GM12875 (cell line): ENCODE results near the gene PLIN1.

Source experiments
- H3K4me3 ChIP-seq: one replicate; pipeline ENCODE4 v1.5.1; 2011; ENCODE audit warnings: low read depth, low read length, control low read depth
- TF ChIP-seq, protein P1 (sequence below): IDR thresholded peaks from 2 replicates; pipeline ENCODE4 v1.5.1; 2011; ENCODE audit warnings: low read depth, mild to moderate bottlenecking, control low read depth, inconsistent platforms, low read length, moderate library complexity, borderline replicate concordance; ENCODE audit not compliant: insufficient read depth

PLIN1 gene

DNA sequence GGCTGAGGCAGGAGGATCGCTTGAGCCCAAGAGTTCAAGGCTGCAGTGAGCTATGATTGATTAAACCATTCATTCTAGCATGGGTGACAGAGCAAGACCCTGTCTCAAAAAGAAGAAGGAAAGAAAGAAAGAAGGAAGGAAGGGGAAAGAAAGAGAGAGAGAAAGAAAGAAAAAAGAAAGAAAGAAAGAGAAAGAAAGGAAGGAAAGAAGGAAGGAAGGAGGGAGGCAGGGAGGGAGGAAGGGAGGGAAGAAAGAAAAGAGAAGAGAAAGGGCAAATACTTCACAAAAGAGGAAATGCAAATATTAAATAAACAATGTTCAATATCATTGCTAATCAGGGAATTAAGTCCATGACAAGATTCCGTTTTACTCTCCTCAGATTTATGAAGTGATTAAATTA lies 19.9 kb downstream of the PLIN1 start:
- no peak overlapping the region for H3K4me3 ChIP-seq
- TF ChIP-seq, protein P1, sequence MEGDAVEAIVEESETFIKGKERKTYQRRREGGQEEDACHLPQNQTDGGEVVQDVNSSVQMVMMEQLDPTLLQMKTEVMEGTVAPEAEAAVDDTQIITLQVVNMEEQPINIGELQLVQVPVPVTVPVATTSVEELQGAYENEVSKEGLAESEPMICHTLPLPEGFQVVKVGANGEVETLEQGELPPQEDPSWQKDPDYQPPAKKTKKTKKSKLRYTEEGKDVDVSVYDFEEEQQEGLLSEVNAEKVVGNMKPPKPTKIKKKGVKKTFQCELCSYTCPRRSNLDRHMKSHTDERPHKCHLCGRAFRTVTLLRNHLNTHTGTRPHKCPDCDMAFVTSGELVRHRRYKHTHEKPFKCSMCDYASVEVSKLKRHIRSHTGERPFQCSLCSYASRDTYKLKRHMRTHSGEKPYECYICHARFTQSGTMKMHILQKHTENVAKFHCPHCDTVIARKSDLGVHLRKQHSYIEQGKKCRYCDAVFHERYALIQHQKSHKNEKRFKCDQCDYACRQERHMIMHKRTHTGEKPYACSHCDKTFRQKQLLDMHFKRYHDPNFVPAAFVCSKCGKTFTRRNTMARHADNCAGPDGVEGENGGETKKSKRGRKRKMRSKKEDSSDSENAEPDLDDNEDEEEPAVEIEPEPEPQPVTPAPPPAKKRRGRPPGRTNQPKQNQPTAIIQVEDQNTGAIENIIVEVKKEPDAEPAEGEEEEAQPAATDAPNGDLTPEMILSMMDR, result no peak

DNA sequence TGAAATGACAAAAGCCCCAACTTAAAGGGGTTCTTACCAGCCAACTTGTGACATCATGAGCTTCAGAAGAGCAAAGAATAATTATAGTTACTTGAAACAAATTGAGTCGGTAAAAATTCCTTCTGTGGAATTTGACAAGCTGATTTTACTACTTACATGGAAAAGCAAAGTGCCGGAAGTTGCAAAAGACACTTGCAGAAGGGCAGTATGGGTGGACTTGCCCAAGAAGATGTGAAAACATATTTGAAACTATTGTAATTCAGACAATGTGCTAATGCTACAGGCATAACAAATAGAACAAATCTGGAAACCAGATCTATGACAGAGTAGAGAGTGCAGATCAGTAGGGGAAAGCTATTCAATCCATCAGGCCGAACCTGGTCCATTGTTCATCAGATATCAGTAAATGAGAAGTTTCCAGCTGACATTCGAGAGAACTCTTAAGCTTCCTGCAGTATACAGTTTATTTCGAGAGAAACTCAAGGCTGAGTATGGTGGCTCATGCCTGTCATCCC lies 21.4 kb downstream of the PLIN1 start:
- H3K4me3 ChIP-seq, result no peak overlapping the region
- TF ChIP-seq, protein P1, result no peak

GRCh38 chr15:89656116-89656815 lies 22.9 kb downstream of the PLIN1 start:
- TF ChIP-seq, protein P1, result no peak
- H3K4me3 ChIP-seq, result no peak overlapping the region

- peak within 1 kb of the TSS; percentile 10 for H3K4me3 ChIP-seq
- TF ChIP-seq, protein P1, result no peak
Measured at GRCh38 chr15:89654847-89655805, 24.0 kb downstream of the PLIN1 start, which contains the start of gene KIF7. TSS of gene KIF7 (minus strand) at chr15:89655467. CDS start at chr15:89652930, 2,537 bp downstream.

DNA sequence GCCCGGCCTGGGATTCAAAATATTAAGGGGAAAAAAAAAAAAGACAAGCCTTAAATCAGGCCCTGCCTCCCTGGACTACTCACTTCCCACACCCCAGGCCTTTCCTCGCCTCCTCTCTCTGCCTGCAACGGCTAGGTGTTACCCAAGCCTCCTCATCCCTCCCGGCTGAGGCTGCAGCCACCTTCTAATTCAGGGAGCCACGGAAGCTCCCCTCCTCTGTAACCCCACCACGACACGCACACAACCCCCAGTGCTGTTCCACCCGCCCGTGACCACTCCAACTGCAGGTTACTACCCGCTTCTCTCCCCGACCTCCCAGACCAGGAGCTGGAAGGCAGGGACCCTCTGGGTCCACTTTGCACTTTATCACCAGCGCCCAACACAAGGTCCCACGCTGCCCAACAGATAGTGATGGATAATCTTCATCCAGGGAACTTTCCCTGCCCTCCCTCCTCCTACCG lies 24.8 kb downstream of the PLIN1 start:
- no peak overlapping the region for H3K4me3 ChIP-seq
- TF ChIP-seq, protein P1, result no peak

- TF ChIP-seq, protein P1, result no peak
- H3K4me3 ChIP-seq, result no peak overlapping the region
Measured at GRCh38 chr15:89653578-89653977, 25.6 kb downstream of the PLIN1 start.
